MM.1S (cell line): ENCODE results near the gene P2RX3.

Source experiments
- DNase-seq: peaks from one replicate; pipeline ENCODE4 v3.0.0-alpha.2; 2015
- H2AFZ ChIP-seq: fragments of 300-600 bp; sonication (generic); 2 replicates; pipeline ENCODE4 v1.6.0; 2016; ENCODE audit warnings: antibody characterized with exemption, low read length
- H3F3A ChIP-seq: fragments of 300-600 bp; sonication (generic); 2 replicates; pipeline ENCODE4 v1.6.1; 2016; ENCODE audit warnings: mild to moderate bottlenecking, antibody characterized with exemption, low read length, moderate library complexity, mixed read lengths; ENCODE audit not compliant: insufficient read depth
- H3K27ac ChIP-seq: fragments of 300-600 bp; sonication (generic); 2 replicates; pipeline ENCODE4 v1.5.1; 2016; ENCODE audit warnings: mild to moderate bottlenecking, low read length
- H3K27me3 ChIP-seq: fragments of 300-600 bp; sonication (generic); replicated peaks from 2 replicates; pipeline ENCODE4 v1.6.0; 2016; ENCODE audit warnings: low read length; ENCODE audit not compliant: insufficient read depth
- H3K36me3 ChIP-seq: fragments of 300-600 bp; sonication (generic); replicated peaks from 2 replicates; pipeline ENCODE4 v1.6.1; 2016; ENCODE audit warnings: mild to moderate bottlenecking, low read length, mixed read lengths; ENCODE audit not compliant: insufficient read depth
- H3K4me1 ChIP-seq: fragments of 300-600 bp; sonication (generic); 2 replicates; pipeline ENCODE4 v1.6.1; 2016; ENCODE audit warnings: low read length, mixed read lengths
- H3K4me2 ChIP-seq: fragments of 300-600 bp; sonication (generic); 2 replicates; pipeline ENCODE4 v1.6.0; 2016; ENCODE audit warnings: low read depth, low read length
- H3K4me3 ChIP-seq: fragments of 300-600 bp; sonication (generic); 2 replicates; pipeline ENCODE4 v1.5.1; 2016; ENCODE audit warnings: low read length, mixed read lengths
- H3K79me2 ChIP-seq: fragments of 300-600 bp; sonication (generic); 2 replicates; pipeline ENCODE4 v1.6.1; 2016; ENCODE audit warnings: mixed run types, low read length, mixed read lengths
- H3K9ac ChIP-seq: fragments of 300-600 bp; sonication (generic); 2 replicates; pipeline ENCODE4 v1.6.1; 2016; ENCODE audit warnings: low read length, mixed read lengths
- H3K9me2 ChIP-seq: fragments of 300-600 bp; sonication (generic); replicated peaks from 2 replicates; pipeline ENCODE4 v1.6.1; 2016; ENCODE audit warnings: mild to moderate bottlenecking, low read length, mixed read lengths; ENCODE audit not compliant: insufficient read depth
- H3K9me3 ChIP-seq: fragments of 300-600 bp; sonication (generic); replicated peaks from 2 replicates; pipeline ENCODE4 v1.6.1; 2016; ENCODE audit warnings: mild to moderate bottlenecking, low read length, mixed read lengths; ENCODE audit not compliant: insufficient read depth
- H4K20me1 ChIP-seq: fragments of 300-600 bp; sonication (generic); 2 replicates; pipeline ENCODE4 v1.6.1; 2016; ENCODE audit warnings: mild to moderate bottlenecking, low read length, moderate library complexity, mixed read lengths; ENCODE audit not compliant: insufficient read depth
- CTCF ChIP-seq: fragments of 300-600 bp; sonication (generic); IDR thresholded peaks from 2 replicates; pipeline ENCODE4 v1.5.1; 2016; ENCODE audit warnings: antibody characterized with exemption, low read length, mixed read lengths
- EZH2 ChIP-seq: fragments of 300-600 bp; sonication (generic); optimal IDR thresholded peaks from 2 replicates; pipeline ENCODE3; 2017; ENCODE audit warnings: low read depth, mild to moderate bottlenecking, antibody characterized with exemption, low read length, mixed read lengths
- EZH2phosphoT487 ChIP-seq: fragments of 300-600 bp; sonication (generic); IDR thresholded peaks from 2 replicates; pipeline ENCODE4 v1.6.1; 2018; ENCODE audit warnings: antibody characterized with exemption, low read length

P2RX3 gene

GRCh38 chr11:57316017-57316416, 22.1 kb upstream of the P2RX3 start:
- H2AFZ ChIP-seq: no peak overlapping the region
- TF ChIP-seq EZH2phosphoT487 (no peak), CTCF (no peak), EZH2 (no peak)
- no peaks in the 10 kb centered on the region for H3K36me3 ChIP-seq
- H3K4me2 ChIP-seq: no peak overlapping the region
- DNase-seq: no peak
- no peaks in the 10 kb centered on the region for H3K9me2 ChIP-seq
- H3K79me2 ChIP-seq: no peaks in the 10 kb centered on the region
- H3F3A ChIP-seq: no peaks in the 10 kb centered on the region
- H3K9ac ChIP-seq: no peak overlapping the region
- H3K9me3 ChIP-seq: no peaks in the 10 kb centered on the region
- H3K27me3 ChIP-seq: no peaks in the 10 kb centered on the region
- H4K20me1 ChIP-seq: no peaks in the 10 kb centered on the region
- H3K27ac ChIP-seq: no peak overlapping the region
- H3K4me3 ChIP-seq: no peak overlapping the region
- H3K4me1 ChIP-seq: no peaks in the 10 kb centered on the region

- H3K27ac ChIP-seq: no peak overlapping the region
- no peak overlapping the region for H3K4me3 ChIP-seq
- H4K20me1 ChIP-seq: no peaks in the 10 kb centered on the region
- no peaks in the 10 kb centered on the region for H3F3A ChIP-seq
- no peak for TF ChIP-seq EZH2
- TF ChIP-seq CTCF: no peak
- TF ChIP-seq EZH2phosphoT487: no peak
- no peak overlapping the region for H2AFZ ChIP-seq
- H3K4me2 ChIP-seq: no peak overlapping the region
- H3K79me2 ChIP-seq: no peaks in the 10 kb centered on the region
- no peaks in the 10 kb centered on the region for H3K36me3 ChIP-seq
- H3K9me3 ChIP-seq: no peaks in the 10 kb centered on the region
- no peak for DNase-seq
- no peaks in the 10 kb centered on the region for H3K9me2 ChIP-seq
- H3K27me3 ChIP-seq: no peaks in the 10 kb centered on the region
- no peak overlapping the region for H3K9ac ChIP-seq
- H3K4me1 ChIP-seq: no peaks in the 10 kb centered on the region
These were observed 20.0 kb upstream of the P2RX3 start for GRCh38 chr11:57318178-57318577.

- H4K20me1 ChIP-seq: no peaks in the 10 kb centered on the region
- H3F3A ChIP-seq: peaks cover 1% of the 10 kb centered on the region
- H3K4me3 ChIP-seq: no peak overlapping the region
- no peaks in the 10 kb centered on the region for H3K9me2 ChIP-seq
- H2AFZ ChIP-seq: no peak overlapping the region
- H3K4me1 ChIP-seq: no peaks in the 10 kb centered on the region
- no peak overlapping the region for H3K27ac ChIP-seq
- TF ChIP-seq CTCF (no peak), EZH2phosphoT487 (no peak), EZH2 (no peak)
- H3K36me3 ChIP-seq: no peaks in the 10 kb centered on the region
- no peaks in the 10 kb centered on the region for H3K9me3 ChIP-seq
- H3K4me2 ChIP-seq: no peak overlapping the region
- DNase-seq: no peak
- no peaks in the 10 kb centered on the region for H3K27me3 ChIP-seq
- no peaks in the 10 kb centered on the region for H3K79me2 ChIP-seq
- no peak overlapping the region for H3K9ac ChIP-seq
These were observed 18.0 kb upstream of the P2RX3 start for GRCh38 chr11:57320067-57320718.
